ENCODE measurements around the gene MKNK1. TPM values are rescaled to one million over a fixed set of nuclear protein-coding genes. Genes with fewer than 3 reads are reported as not detected.

MKNK1 gene
- total RNA-seq, 1 experiment from 2014 or later: 40.1 TPM

- Histone ChIP-seq H3K4me1 (ENCODE audit: control insufficient read depth, insufficient read depth, low read length) (no peaks in the 10 kb centered on the region), H3K9me3 (ENCODE audit: control insufficient read depth, insufficient read depth, low read depth, low read length) (no peaks in the 10 kb centered on the region), H3K27ac (ENCODE audit: low read length) (no peak overlapping the region), H3K4me3 (ENCODE audit: low read depth in 2 of 2, low read length in 2 of 2) (no peak overlapping the region), H3K36me3 (ENCODE audit: control insufficient read depth, insufficient read depth, low read length) (no peaks in the 10 kb centered on the region; the same call in 1 of the 2 replicates), H3K27me3 (ENCODE audit: control insufficient read depth, insufficient read depth, low read length) (no peaks in the 10 kb centered on the region)
- DNase-seq (ENCODE audit: low read depth, low spot score) (no peak), ATAC-seq (no peak)
- in situ Hi-C loops (cut with HindIII; ENCODE audit: low pct_unique_long_range_greater_than_20kb, low sequenced_read_pairs): no loop called here
- intact Hi-C loops (cut with micrococcal nuclease; ENCODE audit: unreplicated experiment): no loop called here
- CTCF ChIA-PET: no interaction called here
- TF ChIP-seq TCF7L2 (IDR thresholded peaks at IDR 0.05; ENCODE audit: low read depth, low read length) (no peak), SIN3A (IDR thresholded peaks at IDR 0.05; ENCODE audit: borderline replicate concordance, insufficient read depth, low read depth, low read length) (no peak), POLR2AphosphoS5 (IDR thresholded peaks at IDR 0.05; ENCODE audit: low read depth, low read length) (no peak)
- TF ChIP-seq, protein P1, sequence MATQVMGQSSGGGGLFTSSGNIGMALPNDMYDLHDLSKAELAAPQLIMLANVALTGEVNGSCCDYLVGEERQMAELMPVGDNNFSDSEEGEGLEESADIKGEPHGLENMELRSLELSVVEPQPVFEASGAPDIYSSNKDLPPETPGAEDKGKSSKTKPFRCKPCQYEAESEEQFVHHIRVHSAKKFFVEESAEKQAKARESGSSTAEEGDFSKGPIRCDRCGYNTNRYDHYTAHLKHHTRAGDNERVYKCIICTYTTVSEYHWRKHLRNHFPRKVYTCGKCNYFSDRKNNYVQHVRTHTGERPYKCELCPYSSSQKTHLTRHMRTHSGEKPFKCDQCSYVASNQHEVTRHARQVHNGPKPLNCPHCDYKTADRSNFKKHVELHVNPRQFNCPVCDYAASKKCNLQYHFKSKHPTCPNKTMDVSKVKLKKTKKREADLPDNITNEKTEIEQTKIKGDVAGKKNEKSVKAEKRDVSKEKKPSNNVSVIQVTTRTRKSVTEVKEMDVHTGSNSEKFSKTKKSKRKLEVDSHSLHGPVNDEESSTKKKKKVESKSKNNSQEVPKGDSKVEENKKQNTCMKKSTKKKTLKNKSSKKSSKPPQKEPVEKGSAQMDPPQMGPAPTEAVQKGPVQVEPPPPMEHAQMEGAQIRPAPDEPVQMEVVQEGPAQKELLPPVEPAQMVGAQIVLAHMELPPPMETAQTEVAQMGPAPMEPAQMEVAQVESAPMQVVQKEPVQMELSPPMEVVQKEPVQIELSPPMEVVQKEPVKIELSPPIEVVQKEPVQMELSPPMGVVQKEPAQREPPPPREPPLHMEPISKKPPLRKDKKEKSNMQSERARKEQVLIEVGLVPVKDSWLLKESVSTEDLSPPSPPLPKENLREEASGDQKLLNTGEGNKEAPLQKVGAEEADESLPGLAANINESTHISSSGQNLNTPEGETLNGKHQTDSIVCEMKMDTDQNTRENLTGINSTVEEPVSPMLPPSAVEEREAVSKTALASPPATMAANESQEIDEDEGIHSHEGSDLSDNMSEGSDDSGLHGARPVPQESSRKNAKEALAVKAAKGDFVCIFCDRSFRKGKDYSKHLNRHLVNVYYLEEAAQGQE (IDR thresholded peaks at IDR 0.05; ENCODE audit: insufficient read depth in 1 of 2, low read depth in 2 of 2, low read length in 1 of 2): no peak
- TF ChIP-seq, protein P2, sequence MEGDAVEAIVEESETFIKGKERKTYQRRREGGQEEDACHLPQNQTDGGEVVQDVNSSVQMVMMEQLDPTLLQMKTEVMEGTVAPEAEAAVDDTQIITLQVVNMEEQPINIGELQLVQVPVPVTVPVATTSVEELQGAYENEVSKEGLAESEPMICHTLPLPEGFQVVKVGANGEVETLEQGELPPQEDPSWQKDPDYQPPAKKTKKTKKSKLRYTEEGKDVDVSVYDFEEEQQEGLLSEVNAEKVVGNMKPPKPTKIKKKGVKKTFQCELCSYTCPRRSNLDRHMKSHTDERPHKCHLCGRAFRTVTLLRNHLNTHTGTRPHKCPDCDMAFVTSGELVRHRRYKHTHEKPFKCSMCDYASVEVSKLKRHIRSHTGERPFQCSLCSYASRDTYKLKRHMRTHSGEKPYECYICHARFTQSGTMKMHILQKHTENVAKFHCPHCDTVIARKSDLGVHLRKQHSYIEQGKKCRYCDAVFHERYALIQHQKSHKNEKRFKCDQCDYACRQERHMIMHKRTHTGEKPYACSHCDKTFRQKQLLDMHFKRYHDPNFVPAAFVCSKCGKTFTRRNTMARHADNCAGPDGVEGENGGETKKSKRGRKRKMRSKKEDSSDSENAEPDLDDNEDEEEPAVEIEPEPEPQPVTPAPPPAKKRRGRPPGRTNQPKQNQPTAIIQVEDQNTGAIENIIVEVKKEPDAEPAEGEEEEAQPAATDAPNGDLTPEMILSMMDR (IDR thresholded peaks at IDR 0.05): no peak
- POLR2A ChIA-PET: no interaction called here
- BruUV-seq (replicated peaks): no TSS peak
Measured at GRCh38 chr1:46582972-46583371, 21.1 kb downstream of the MKNK1 start.

GRCh38 chr1:46581681-46582455 is 22.2 kb downstream of the MKNK1 start:
- no peaks in the 10 kb centered on the region; the same call in 1 of the 2 replicates for H3K36me3 ChIP-seq (ENCODE audit: control insufficient read depth, insufficient read depth, low read length)
- in situ Hi-C loops (cut with HindIII; ENCODE audit: low pct_unique_long_range_greater_than_20kb, low sequenced_read_pairs): no loop called here
- ATAC-seq: no peak
- no peaks in the 10 kb centered on the region for H3K9me3 ChIP-seq (ENCODE audit: control insufficient read depth, insufficient read depth, low read depth, low read length)
- H3K4me3 ChIP-seq (ENCODE audit: low read depth in 2 of 2, low read length in 2 of 2): no peak overlapping the region
- intact Hi-C loops (cut with micrococcal nuclease; ENCODE audit: unreplicated experiment): no loop called here
- no TSS peak for BruUV-seq (replicated peaks)
- CTCF ChIA-PET: no interaction called here
- H3K27me3 ChIP-seq (ENCODE audit: control insufficient read depth, insufficient read depth, low read length): no peaks in the 10 kb centered on the region
- H3K4me1 ChIP-seq (ENCODE audit: control insufficient read depth, insufficient read depth, low read length): no peaks in the 10 kb centered on the region
- TF ChIP-seq POLR2AphosphoS5 (IDR thresholded peaks at IDR 0.05; ENCODE audit: low read depth, low read length) (no peak), TCF7L2 (IDR thresholded peaks at IDR 0.05; ENCODE audit: low read depth, low read length) (no peak), SIN3A (IDR thresholded peaks at IDR 0.05; ENCODE audit: borderline replicate concordance, insufficient read depth, low read depth, low read length) (no peak)
- TF ChIP-seq, protein P2 (IDR thresholded peaks at IDR 0.05): no peak
- TF ChIP-seq, protein P1 (IDR thresholded peaks at IDR 0.05; ENCODE audit: insufficient read depth in 1 of 2, low read depth in 2 of 2, low read length in 1 of 2): no peak
- H3K27ac ChIP-seq (ENCODE audit: low read length): no peak overlapping the region
- no peak for DNase-seq (ENCODE audit: low read depth, low spot score)
- POLR2A ChIA-PET: no interaction called here
